Activated CD8-positive, alpha-beta T cell treated with anti-CD3 and anti-CD28 coated beads, Interleukin-2, amount 10 ng/mL, durations not matched to agents 7 days and 5 days (primary cell): ENCODE measurements around the gene XPA. TPM values are rescaled to one million over a fixed set of nuclear protein-coding genes. Genes with fewer than 3 reads are reported as not detected.
A peak's percentile ranks its signal among the peaks of the same experiment; 100 is the strongest.

Experiments used
- ATAC-seq: fragments of 150-1000 bp; cut with Tn5 transposase; one replicate; pipeline ENCODE4 v1.10.0; 2021; ENCODE audit warnings: moderate library complexity
- CTCF ChIA-PET: fragments of 350-600 bp; sonication (Branson Sonifier 250); formaldehyde crosslinking; loops from one replicate; lab custom pipeline; 2021; ENCODE audit warnings: antibody characterized with exemption; lab: Charles Lee
- POLR2A ChIA-PET: fragments of 350-600 bp; sonication (Branson Sonifier 250); formaldehyde crosslinking; loops from one replicate; lab custom pipeline; 2021; ENCODE audit warnings: antibody characterized with exemption; lab: Charles Lee
- DNase-seq: peaks from one replicate; pipeline ENCODE4 v3.0.0-alpha.2; 2020
- H3K27ac Mint-ChIP-seq: one replicate; pipeline ENCODE4 v1.8.0; 2021; ENCODE audit warnings: mild to moderate bottlenecking, mixed read lengths
- H3K27me3 Mint-ChIP-seq: one replicate; pipeline ENCODE4 v1.8.0; 2021; ENCODE audit warnings: low read depth, mixed read lengths
- H3K36me3 Mint-ChIP-seq: one replicate; pipeline ENCODE4 v1.8.0; 2021; ENCODE audit warnings: low read depth, mixed read lengths
- H3K4me1 Mint-ChIP-seq: one replicate; pipeline ENCODE4 v1.8.0; 2021; ENCODE audit warnings: low read depth, mixed read lengths
- H3K4me3 Mint-ChIP-seq: one replicate; pipeline ENCODE4 v1.8.0; 2021; ENCODE audit warnings: mild to moderate bottlenecking, mixed read lengths
- H3K9me3 Mint-ChIP-seq: one replicate; pipeline ENCODE4 v1.8.0; 2022; ENCODE audit warnings: mixed read lengths; ENCODE audit not compliant: insufficient read depth
- total RNA-seq, 2 experiments: library from RNA; stranded (reverse); gene quantifications; one replicate each; pipeline ENCODE4 v1.2.3, GENCODE V29; 2021

XPA gene
- total RNA-seq, 2 experiments from 2014 or later = 10.2 TPM

DNA sequence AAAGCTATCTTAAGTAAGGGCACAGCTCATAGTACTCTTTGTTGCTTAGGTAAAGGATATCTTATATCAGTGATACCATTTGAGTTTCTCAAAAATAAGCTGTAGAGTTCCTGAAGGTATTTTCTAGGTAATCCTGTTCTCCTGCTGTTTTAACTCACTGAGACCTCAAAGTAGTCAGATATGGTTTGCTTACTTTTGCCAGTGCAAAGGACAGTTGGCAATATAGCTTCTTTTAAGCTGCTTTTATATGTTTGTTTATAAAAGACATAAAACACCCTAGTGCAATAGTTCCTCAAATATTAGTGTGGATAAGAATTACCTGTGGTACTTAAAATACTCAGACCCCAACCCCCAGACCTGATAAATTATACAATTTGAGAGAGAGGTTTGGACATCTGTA is 51.4 kb downstream of the XPA start:
- Mint-ChIP-seq H3K27ac (no peak overlapping the region), H3K4me3 (no peak overlapping the region), H3K4me1 (no peaks in the 10 kb centered on the region), H3K27me3 (no peaks in the 10 kb centered on the region), H3K9me3 (no peaks in the 10 kb centered on the region), H3K36me3 (peaks cover 45% of the 10 kb centered on the region)
- ChIA-PET POLR2A (interaction anchor here (0.8 to 1.6 kb wide), 3 partner anchors 8 to 12 kb away, joined by 3 to 8 read pairs (median 3); partner anchors contain the start of genes NCBP1 and TSTD2), CTCF (interaction anchor here (0.8 to 2.3 kb wide), 3 partner anchors 11 to 31 kb away, joined by 4 to 10 read pairs (median 4); partner anchors contain the start of genes NCBP1 and TSTD2)
- no peak for DNase-seq
- no peak for ATAC-seq

DNA sequence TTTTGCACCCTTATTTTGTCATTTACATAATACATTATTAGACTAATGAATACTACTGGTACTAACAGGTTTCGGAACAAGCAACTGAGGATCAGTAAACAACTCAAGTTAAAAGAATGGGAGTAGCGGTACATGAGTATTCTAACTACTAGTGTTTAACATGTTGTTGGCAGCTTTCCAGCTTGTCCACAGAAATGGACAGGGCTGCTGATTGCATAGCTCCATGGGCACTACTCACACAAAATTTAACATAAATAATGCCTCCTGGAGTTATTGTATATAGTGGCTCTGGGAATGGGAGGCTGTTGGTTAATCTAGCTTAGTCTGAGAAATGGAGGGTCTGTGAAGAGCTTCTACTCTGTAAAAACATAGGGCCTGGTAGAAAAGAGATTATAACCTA is 56.8 kb downstream of the XPA start:
- CTCF ChIA-PET = interaction anchor here (1.0 to 1.7 kb wide), 8 partner anchors 8 to 171 kb away, joined by 3 to 8 read pairs (median 3); no protein-coding TSS in a partner anchor
- peaks cover 54% of the 10 kb centered on the region for H3K36me3 Mint-ChIP-seq

DNA sequence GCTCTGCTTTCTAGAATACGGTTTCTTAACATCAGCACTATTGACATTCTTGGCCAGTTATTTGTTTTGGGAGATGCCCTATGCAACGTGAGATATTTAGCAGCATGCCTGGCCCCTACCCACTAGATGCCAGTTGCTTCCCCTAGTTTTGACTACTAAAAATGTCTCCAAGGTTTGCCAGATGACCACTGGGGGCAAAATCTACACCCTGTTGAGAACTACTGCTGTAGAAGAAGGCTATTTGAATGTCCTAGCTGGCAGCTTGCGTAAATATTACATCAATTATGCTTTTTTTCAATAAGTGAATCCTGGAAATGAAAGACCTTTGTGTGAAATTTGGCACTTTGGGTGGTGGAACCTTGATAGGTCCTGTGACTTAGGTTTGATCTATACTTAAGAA is 58.5 kb downstream of the XPA start:
- Mint-ChIP-seq H3K36me3 (peaks cover 49% of the 10 kb centered on the region), H3K9me3 (no peaks in the 10 kb centered on the region), H3K4me1 (peaks cover 49% of the 10 kb centered on the region), H3K27ac (no peak overlapping the region), H3K4me3 (no peak overlapping the region), H3K27me3 (no peaks in the 10 kb centered on the region)
- ATAC-seq = no peak
- ChIA-PET POLR2A (no interaction called here), CTCF (interaction anchor here (0.8 to 1.6 kb wide), 8 partner anchors 13 to 1251 kb away, joined by 3 to 4 read pairs (median 3); no protein-coding TSS in a partner anchor)
- no peak for DNase-seq

More for the DNA sequence above, 56.8 kb downstream of the XPA start:
- POLR2A ChIA-PET = interaction anchor here (1.2 kb wide), 1 partner anchor 57 kb away, joined by 3 read pairs; the partner anchor contains the start of gene XPA
- Mint-ChIP-seq H3K4me1 (peaks cover 40% of the 10 kb centered on the region), H3K27me3 (no peaks in the 10 kb centered on the region), H3K27ac (no peak overlapping the region), H3K4me3 (no peak overlapping the region), H3K9me3 (no peaks in the 10 kb centered on the region)
- no peak for DNase-seq
- ATAC-seq = no peak

DNA sequence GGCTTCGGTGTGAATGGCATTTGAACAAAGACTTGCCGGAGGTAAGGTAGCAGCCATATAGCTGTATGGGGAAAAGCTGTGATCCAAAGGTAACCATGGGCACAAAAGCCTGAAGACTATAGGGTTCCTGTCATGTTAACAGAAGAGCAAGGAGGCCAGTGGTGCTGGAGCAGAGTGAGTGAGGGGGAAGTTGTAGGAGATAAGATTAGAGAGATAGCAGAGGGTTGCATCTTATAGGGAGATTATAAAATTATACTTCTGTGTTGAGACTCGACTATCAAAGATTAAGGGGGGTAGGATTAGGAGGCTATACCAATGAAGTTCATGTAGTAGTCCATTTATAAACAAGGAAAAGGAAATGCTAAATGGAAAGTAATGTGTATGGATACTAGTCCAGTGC is 60.2 kb downstream of the XPA start:
- Mint-ChIP-seq H3K4me3 (no peak overlapping the region), H3K4me1 (peaks cover 49% of the 10 kb centered on the region), H3K9me3 (no peaks in the 10 kb centered on the region), H3K36me3 (peaks cover 38% of the 10 kb centered on the region), H3K27ac (no peak overlapping the region), H3K27me3 (no peaks in the 10 kb centered on the region)
- no peak for ATAC-seq
- DNase-seq = no peak
- ChIA-PET POLR2A (no interaction called here), CTCF (interaction anchor here (1.2 to 2.0 kb wide), 3 partner anchors 17 to 60 kb away, joined by 3 to 5 read pairs (median 3); partner anchors contain the start of gene XPA)

DNA sequence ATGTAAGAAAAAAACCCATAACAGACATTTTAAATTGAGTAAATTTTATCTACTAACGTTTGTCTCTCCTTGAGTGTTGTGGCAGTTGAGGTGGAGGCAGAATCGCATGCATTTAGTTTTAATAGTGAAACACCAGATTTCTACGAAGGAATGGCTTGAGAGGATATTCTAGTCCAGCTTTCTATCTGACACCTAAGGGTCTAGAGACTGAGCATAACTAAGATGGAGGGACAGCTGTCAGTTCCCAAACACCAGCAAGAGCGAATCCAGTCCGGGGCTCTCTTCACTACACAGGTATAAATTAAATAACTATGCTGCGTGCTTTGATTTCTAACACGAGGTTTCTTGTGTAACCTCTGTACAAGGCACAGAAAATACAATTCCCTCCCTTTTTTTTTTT is 62.1 kb downstream of the XPA start:
- ChIA-PET CTCF (no interaction called here), POLR2A (interaction anchor here (1.0 to 3.2 kb wide), 2 partner anchors 62 to 371 kb away, joined by 3 to 17 read pairs; partner anchors contain the start of gene XPA)
- H3K9me3 Mint-ChIP-seq = no peaks in the 10 kb centered on the region
- H3K4me1 Mint-ChIP-seq = peaks cover 43% of the 10 kb centered on the region
- peak overlapping the region; percentile 68 for H3K27ac Mint-ChIP-seq
- no peak for ATAC-seq
- peaks cover 27% of the 10 kb centered on the region for H3K36me3 Mint-ChIP-seq
- no peak for DNase-seq
- H3K27me3 Mint-ChIP-seq = no peaks in the 10 kb centered on the region
- peak overlapping the region; percentile 86 for H3K4me3 Mint-ChIP-seq

DNA sequence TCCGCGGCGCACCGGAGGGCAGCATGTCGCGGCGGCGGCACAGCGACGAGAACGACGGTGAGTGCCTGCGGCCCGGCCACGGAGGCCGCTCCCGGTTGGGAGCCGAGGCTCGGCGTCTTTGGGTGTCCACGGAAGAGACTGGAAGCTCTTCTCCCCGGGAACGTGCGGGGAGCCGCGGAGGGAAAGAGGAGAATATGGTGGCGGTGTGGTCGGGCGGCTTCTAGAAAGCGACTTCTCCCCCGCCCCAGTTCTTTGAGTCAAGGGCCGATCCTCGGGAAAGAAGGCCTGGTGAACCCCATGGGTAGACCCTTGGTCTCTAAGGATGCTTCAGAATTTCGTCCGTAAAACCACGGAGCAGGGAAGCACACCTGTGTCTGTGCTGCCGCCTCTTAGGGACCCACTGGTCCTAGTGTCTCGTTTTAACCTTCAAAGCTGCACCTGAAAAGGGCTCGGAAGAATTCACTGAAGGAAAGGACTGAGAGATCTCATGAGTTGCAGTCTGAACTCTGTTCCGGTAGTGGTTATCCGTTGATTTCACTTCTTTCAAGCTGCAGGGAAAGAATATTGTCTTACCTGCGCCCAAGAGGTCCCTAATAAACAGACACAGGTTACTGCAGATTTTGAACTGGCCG is 63.2 kb downstream of the XPA start:
- Mint-ChIP-seq H3K27me3 (no peaks in the 10 kb centered on the region), H3K4me3 (peak overlapping the region; percentile 86), H3K9me3 (no peaks in the 10 kb centered on the region), H3K36me3 (peaks cover 22% of the 10 kb centered on the region), H3K4me1 (peaks cover 36% of the 10 kb centered on the region), H3K27ac (peak overlapping the region; percentile 100)
- ATAC-seq (peak; percentile 2), DNase-seq (peak; percentile 34)
- ChIA-PET POLR2A (interaction anchor here (0.6 to 3.2 kb wide), 15 partner anchors 10 to 1267 kb away, joined by 3 to 17 read pairs (median 3); partner anchors contain the start of genes TRMO and XPA), CTCF (interaction anchor here (0.7 to 3.1 kb wide), 10 partner anchors 9 to 779 kb away, joined by 3 to 19 read pairs (median 6); partner anchors contain the start of genes TDRD7, TMOD1, XPA and ZNF782)

DNA sequence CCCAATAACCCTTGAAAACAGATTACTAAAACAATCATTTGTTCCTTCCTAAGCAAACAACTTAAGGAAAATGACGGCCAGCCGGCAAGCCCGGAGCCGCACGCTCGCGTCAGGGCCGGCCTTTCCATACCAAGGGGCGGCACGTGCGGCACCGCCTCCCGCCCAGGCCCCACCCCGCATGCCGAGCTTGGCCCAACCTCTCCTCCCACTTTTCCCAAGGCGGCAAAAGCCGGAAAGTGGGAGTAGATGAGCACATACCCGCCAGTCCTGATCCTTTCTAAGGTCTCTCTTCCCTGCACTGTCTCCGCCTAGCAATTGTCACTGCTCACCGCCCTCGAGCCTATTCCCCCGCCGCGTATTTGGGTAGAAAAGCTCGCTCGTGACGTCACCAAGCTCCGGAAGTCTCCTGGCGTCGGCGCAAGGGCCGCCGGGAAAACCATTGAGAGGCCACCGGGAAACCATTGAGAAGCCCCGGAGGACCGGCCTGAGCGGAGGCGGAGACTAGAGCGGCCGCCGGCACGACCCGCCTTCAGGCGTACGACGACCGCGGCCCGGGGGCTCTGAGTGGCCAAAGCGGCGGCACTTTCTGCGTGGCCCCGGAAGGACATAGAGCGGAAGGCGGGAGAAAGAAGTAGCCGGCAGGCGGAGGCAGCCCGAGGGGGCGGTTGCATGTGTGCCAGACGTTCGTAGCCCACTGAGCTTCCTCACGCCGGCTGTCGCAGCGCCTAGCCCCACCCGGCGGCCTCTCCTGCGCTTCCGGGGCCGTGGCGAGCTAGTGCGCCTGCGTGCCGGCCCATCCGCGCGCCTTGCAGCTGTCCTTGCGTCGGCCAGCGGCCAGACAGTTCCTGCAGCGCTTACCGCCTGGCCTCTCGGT is 63.9 kb downstream of the XPA start, which contains the start of the genes NCBP1 and TSTD2:
Gene NCBP1 (plus strand): TSS at position 837 of the 874 bp plus-strand sequence. CDS start 61 bp downstream, outside the sequence.
Gene TSTD2 (minus strand): TSS at position 384 of the 874 bp plus-strand sequence. CDS start 5,806 bp downstream, outside the sequence.
- DNase-seq (peak; percentile 97), ATAC-seq (peak; percentile 92)
- H3K4me3 Mint-ChIP-seq = peak within 1 kb of the TSS; percentile 86
- H3K36me3 Mint-ChIP-seq = peaks cover 19% of the 10 kb centered on the region
- ChIA-PET CTCF (interaction anchor here (0.7 to 3.1 kb wide), 11 partner anchors 9 to 779 kb away, joined by 3 to 19 read pairs (median 4); partner anchors contain the start of genes TDRD7, TMOD1, XPA and ZNF782), POLR2A (interaction anchor here (0.6 to 3.2 kb wide), 14 partner anchors 9 to 1266 kb away, joined by 3 to 17 read pairs (median 4); partner anchors contain the start of genes TRMO and XPA)
- peaks cover 29% of the 10 kb centered on the region for H3K4me1 Mint-ChIP-seq
- peak within 1 kb of the TSS; percentile 100 for H3K27ac Mint-ChIP-seq
- no peaks in the 10 kb centered on the region for H3K27me3 Mint-ChIP-seq
- no peaks in the 10 kb centered on the region for H3K9me3 Mint-ChIP-seq

DNA sequence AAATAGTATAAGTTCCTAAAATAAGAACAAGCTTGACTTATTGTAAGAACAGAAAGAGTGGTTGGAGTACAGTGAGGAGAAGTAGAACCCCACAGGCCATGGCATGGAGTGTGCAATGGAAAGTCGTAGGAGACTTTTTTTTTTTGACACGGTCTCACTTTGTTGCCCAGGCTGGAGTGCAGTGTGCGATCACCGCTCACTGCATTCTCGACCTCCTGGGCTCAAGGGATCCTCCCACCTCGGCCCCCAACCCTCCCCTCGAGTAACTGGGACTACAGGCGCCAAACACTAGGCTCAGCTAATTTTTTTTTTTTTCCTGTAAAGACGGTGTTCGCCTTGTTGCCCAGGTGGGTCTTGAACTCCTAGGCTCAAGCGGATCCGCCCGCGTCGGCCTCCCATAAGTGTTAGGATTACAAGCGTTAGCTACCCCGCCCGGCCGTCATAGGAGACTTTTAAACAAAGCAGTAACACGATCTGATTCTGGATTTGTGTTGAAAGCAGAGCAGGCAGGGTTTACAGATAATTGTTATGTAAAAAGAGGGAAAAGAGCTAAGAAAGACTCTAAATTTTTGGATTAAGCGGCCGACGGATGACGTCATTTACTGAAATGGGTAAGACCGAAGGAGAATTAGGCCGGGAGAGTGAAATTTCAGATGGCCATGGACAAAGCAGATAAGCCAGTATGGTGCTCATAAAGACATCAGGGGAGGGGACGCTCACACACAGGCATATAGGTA is 64.7 kb downstream of the XPA start:
- H3K27me3 Mint-ChIP-seq = no peaks in the 10 kb centered on the region
- ATAC-seq = no peak
- no peaks in the 10 kb centered on the region for H3K9me3 Mint-ChIP-seq
- CTCF ChIA-PET = interaction anchor here (0.8 to 3.1 kb wide), 8 partner anchors 8 to 220 kb away, joined by 3 to 19 read pairs (median 6); partner anchors contain the start of genes TDRD7, TMOD1 and XPA
- peak overlapping the region; percentile 100 for H3K27ac Mint-ChIP-seq
- no peak for DNase-seq
- POLR2A ChIA-PET = interaction anchor here (1.2 to 3.2 kb wide), 5 partner anchors 8 to 65 kb away, joined by 4 to 17 read pairs (median 6); partner anchors contain the start of gene XPA
- H3K4me1 Mint-ChIP-seq = peaks cover 23% of the 10 kb centered on the region
- H3K36me3 Mint-ChIP-seq = peaks cover 13% of the 10 kb centered on the region
- peak overlapping the region; percentile 86 for H3K4me3 Mint-ChIP-seq

DNA sequence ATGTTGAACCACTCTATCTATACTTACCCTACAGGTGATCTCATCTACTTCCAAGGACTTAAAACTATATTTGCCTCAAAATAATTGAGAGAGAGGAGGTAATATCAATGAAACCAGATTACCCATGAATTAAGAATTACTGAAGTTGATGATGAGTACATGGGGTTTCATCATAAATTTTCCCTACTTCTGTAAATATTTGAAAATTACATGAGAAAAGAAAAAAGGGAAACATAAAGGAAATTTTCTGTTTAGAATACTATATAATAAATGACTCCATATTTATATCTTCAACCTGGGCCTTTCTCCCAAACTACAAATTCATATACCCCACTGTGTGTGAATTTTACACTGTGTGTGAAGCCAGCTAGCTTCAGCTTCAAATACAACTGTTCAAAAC is 66.5 kb downstream of the XPA start:
- Mint-ChIP-seq H3K4me1 (peaks cover 12% of the 10 kb centered on the region), H3K4me3 (no peak overlapping the region), H3K27ac (no peak overlapping the region), H3K27me3 (no peaks in the 10 kb centered on the region), H3K9me3 (no peaks in the 10 kb centered on the region), H3K36me3 (peaks cover 10% of the 10 kb centered on the region)
- ChIA-PET POLR2A (no interaction called here), CTCF (interaction anchor here (1.5 to 4.8 kb wide), 3 partner anchors 9 to 32 kb away, joined by 3 to 27 read pairs (median 4); no protein-coding TSS in a partner anchor)
- DNase-seq (no peak), ATAC-seq (no peak)

DNA sequence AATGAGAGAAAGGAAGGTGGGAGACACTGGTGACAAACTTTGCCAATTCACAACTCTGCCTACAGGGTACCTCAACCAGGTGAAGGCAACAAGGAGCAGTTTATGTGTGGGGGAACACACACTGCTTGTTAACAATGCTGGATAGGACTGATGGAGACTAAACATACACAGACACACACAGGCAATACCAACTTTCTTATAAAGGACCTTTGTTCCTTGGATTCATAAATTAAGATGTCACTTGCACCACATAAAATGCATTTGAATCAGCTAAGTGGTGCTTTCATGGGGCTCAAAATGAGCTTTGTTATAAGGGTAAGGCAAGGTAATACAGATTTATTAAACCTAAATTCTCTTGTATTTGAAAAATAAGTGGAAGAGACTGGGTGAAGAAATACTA is 68.0 kb downstream of the XPA start:
- CTCF ChIA-PET = interaction anchor here (1.0 to 4.8 kb wide), 5 partner anchors 11 to 242 kb away, joined by 3 to 27 read pairs (median 4); partner anchors contain the start of gene TDRD7
- no peak overlapping the region for H3K4me3 Mint-ChIP-seq

More for the DNA sequence above, 68.0 kb downstream of the XPA start:
- H3K9me3 Mint-ChIP-seq = no peaks in the 10 kb centered on the region
- no peak overlapping the region for H3K27ac Mint-ChIP-seq
- no peaks in the 10 kb centered on the region for H3K27me3 Mint-ChIP-seq
- POLR2A ChIA-PET = interaction anchor here (0.6 kb wide), 1 partner anchor 60 kb away, joined by 3 read pairs; no protein-coding TSS in a partner anchor
- ATAC-seq (no peak), DNase-seq (no peak)
- peaks cover 9% of the 10 kb centered on the region for H3K36me3 Mint-ChIP-seq
- H3K4me1 Mint-ChIP-seq = peaks cover 2% of the 10 kb centered on the region
